Skin epidermis (tissue), 12 donors: ENCODE data around the gene NPL.

Source experiments
- H3K27ac ChIP-seq, 21 experiments: fragments of 200-600 bp; sonication (generic) in 11 of 21; one replicate each; pipeline ENCODE4 v1.5.0; 2020; ENCODE audit warnings: mild to moderate bottlenecking in 3 of 21, inconsistent platforms in 2 of 21, moderate library complexity in 2 of 21
- H3K4me3 ChIP-seq, 7 experiments: fragments of 200-600 bp; sonication (generic) in 2 of 7; one replicate each; pipeline ENCODE4 v1.5.0; 2020; ENCODE audit warnings: inconsistent platforms in 2 of 7, mild to moderate bottlenecking in 2 of 7, moderate library complexity in 1 of 7

The NPL gene

GRCh38 chr1:182789138-182790076 lies at the start of gene NPL:
NPL (plus strand) TSS chr1:182789773; CDS start chr1:182794372, 4,599 bp downstream.
- Histone ChIP-seq H3K27ac (peak within 1 kb of the TSS in 20 of 21 experiments; percentile 39 to 89 (median 80)), H3K4me3 (peak within 1 kb of the TSS; percentile 45 to 65 (median 60))

- Histone ChIP-seq H3K4me3 (no peak overlapping the region), H3K27ac (no peak overlapping the region)
These were observed 49.5 kb upstream of the NPL start for GRCh38 chr1:182740120-182740519.

- no peak overlapping the region for H3K27ac ChIP-seq
- no peak overlapping the region for H3K4me3 ChIP-seq
These were observed 46.8 kb upstream of the NPL start for GRCh38 chr1:182742780-182743179.

- Histone ChIP-seq H3K27ac (peak overlapping the region in 1 of 21 experiments; percentile 14), H3K4me3 (no peak overlapping the region)
These were observed 37.2 kb upstream of the NPL start for GRCh38 chr1:182752077-182752988.

GRCh38 chr1:182754087-182754486 lies 35.5 kb upstream of the NPL start:
- no peak overlapping the region for H3K4me3 ChIP-seq
- no peak overlapping the region for H3K27ac ChIP-seq

- no peak overlapping the region for H3K27ac ChIP-seq
- no peak overlapping the region for H3K4me3 ChIP-seq
These were observed 34.8 kb upstream of the NPL start for GRCh38 chr1:182754543-182755314.

GRCh38 chr1:182755632-182756031 lies 33.9 kb upstream of the NPL start:
- Histone ChIP-seq H3K27ac (no peak overlapping the region), H3K4me3 (no peak overlapping the region)

- Histone ChIP-seq H3K27ac (no peak overlapping the region), H3K4me3 (no peak overlapping the region)
These were observed 33.1 kb upstream of the NPL start for GRCh38 chr1:182756423-182756822.

GRCh38 chr1:182761396-182762395 lies 27.9 kb upstream of the NPL start:
- Histone ChIP-seq H3K27ac (no peak overlapping the region), H3K4me3 (no peak overlapping the region)

GRCh38 chr1:182762536-182762935 lies 27.0 kb upstream of the NPL start:
- Histone ChIP-seq H3K27ac (no peak overlapping the region), H3K4me3 (no peak overlapping the region)

GRCh38 chr1:182764029-182764727 lies 25.4 kb upstream of the NPL start:
- Histone ChIP-seq H3K27ac (no peak overlapping the region), H3K4me3 (no peak overlapping the region)

GRCh38 chr1:182765391-182765790 lies 24.2 kb upstream of the NPL start:
- Histone ChIP-seq H3K4me3 (no peak overlapping the region), H3K27ac (no peak overlapping the region)

- H3K4me3 ChIP-seq, result no peak overlapping the region
- H3K27ac ChIP-seq, result no peak overlapping the region
These were observed 23.5 kb upstream of the NPL start for GRCh38 chr1:182766050-182766449.

GRCh38 chr1:182766881-182767645 lies 22.5 kb upstream of the NPL start:
- H3K4me3 ChIP-seq, result no peak overlapping the region
- H3K27ac ChIP-seq, result no peak overlapping the region

GRCh38 chr1:182768963-182769362 lies 20.6 kb upstream of the NPL start:
- Histone ChIP-seq H3K4me3 (no peak overlapping the region), H3K27ac (no peak overlapping the region)

GRCh38 chr1:182770232-182770631 lies 19.3 kb upstream of the NPL start:
- H3K27ac ChIP-seq, result peak overlapping the region in 1 of 21 experiments; percentile 9

More at GRCh38 chr1:182770232-182770631, 19.3 kb upstream of the NPL start:
- H3K4me3 ChIP-seq, result no peak overlapping the region
